Dedifferentiated amniotic fluid mesenchymal stem cell (primary cell): ENCODE results near the gene OR5A1.

Experiments used
- DNase-seq: peaks from one replicate; pipeline ENCODE4 v3.0.0-alpha.2; 2016; ENCODE audit errors: extremely low spot score

OR5A1 gene

GRCh38 chr11:59479906-59480305 lies 43.6 kb downstream of the OR5A1 start:
- DNase-seq: no peak

- no peak for DNase-seq
Observed at GRCh38 chr11:59480359-59480758, 44.1 kb downstream of the OR5A1 start.
